HG02763 (cell line): ENCODE data around the gene DLL3.

Experiments used
- ATAC-seq: cut with Tn5 transposase; IDR thresholded peaks from one replicate; pipeline ENCODE4 v1.9.1; 2021; ENCODE audit warnings: mild to moderate bottlenecking, moderate library complexity; ENCODE audit not compliant: unreplicated experiment

DLL3 gene

DNA sequence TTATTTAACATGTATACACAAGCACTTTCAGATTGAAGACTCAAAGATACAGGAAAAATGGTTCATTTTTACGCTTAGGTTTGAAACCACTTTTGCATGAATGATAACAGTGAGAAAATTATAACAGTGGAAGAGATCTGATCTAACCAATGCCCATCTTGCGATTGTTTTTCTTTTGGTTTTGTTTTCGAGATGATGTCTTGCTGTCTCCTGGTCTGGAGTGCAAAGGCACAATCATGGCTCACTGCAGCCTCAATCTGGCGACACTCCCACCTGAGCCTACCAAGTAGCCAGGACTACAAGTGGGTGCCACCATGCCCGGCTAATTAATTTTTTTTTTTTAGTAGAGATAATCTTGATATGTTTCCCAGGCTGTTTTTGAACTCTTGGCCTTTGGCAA lies 51.5 kb downstream of the DLL3 start:
- ATAC-seq = no peak

DNA sequence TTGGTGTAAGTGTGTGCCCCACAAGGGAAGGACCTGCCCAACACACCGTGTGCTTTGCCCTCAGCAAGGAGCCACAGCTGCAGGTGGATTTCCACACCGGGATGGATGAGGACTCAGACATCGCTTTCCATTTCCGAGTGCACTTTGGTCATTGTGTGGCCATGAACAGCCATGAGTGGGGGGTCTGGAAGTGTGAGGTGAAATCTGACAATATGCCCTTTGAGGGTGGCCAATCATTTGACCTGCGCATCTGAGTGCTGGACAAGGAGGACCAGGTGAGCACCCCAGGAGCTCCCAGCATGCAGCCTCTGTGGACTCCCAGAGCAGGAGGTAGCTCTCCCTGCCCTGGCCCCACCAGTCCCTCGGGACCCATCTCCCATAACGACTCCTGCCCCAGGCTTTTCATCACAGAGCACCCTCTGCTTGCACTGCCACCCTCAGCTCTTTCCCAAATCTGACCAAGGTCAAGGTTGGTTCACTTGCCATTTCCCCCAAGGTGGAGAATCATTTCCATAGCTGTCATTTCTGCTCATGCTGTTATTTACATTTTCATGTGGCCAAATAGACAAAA lies 54.4 kb downstream of the DLL3 start:
- ATAC-seq = no peak

DNA sequence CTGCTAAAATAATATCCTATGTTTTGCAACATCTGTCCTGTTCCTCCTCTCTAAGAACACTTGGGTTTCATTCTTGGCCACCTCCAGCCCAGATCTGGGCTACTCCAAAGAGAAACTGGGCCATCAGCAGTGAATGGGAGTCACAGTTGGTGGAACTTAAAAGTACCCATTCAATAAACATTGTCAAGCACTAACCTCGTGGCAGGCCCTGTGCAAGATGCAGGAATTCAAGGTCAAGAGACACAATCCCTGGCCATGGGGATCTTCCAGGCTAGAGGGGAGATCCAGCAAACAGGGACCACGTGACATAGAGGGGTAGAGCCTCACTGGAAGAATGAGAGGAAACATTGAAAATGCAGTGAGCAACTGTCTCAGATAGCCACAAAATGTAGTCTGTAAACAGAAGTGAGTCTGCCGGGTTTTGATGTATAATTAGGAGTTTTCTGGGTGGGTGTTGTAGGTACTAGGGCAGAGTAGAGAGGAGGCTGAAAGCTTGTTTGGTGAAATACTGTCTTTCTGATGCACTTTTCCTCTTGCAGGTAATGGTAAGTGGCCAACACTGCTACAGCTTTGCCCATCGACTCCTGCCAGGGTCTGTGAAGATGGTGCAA lies 56.1 kb downstream of the DLL3 start:
- no peak for ATAC-seq

DNA sequence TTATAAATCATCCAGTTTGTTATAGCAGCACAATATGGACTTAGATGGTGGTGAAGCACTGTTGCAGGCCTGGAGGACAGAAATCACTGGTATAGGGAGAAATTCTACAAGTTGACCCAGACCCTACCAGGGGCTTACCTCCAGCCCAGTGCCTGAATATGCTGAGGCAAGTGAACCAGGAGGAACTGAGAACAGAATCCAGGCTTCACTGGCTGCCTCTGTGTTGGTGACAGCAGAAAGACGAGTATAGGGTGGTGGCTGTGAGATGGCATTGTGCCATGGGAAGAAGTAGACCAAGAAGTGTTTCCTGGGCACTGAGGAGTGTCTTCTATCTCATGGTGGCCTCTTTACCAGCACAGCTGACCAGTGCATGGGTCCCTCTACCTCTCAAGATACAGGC lies 57.1 kb downstream of the DLL3 start:
- no peak for ATAC-seq
